Measurements from ENCODE around the gene XRRA1. TPM values are rescaled to one million over a fixed set of nuclear protein-coding genes. Genes with fewer than 3 reads are reported as not detected.

The XRRA1 gene
- total RNA-seq, 1 donor from 2014 or later, result 8.9 TPM

- Mint-ChIP-seq H3K4me1 (ENCODE audit: low read depth, unreplicated experiment) (no peaks in the 10 kb centered on the region), H3K9me3 (ENCODE audit: unreplicated experiment) (peaks cover 56% of the 10 kb centered on the region), H3K27ac (ENCODE audit: unreplicated experiment) (no peak overlapping the region), H3K27me3 (ENCODE audit: low read depth, unreplicated experiment) (no peaks in the 10 kb centered on the region), H3K4me3 (ENCODE audit: unreplicated experiment) (no peak overlapping the region), H3K36me3 (ENCODE audit: low read depth, unreplicated experiment) (peaks cover 68% of the 10 kb centered on the region)
- TF ChIP-seq EZH2 (IDR thresholded peaks at IDR 0.05; ENCODE audit: insufficient read depth, low read length) (no peak), CTCF (IDR thresholded peaks at IDR 0.05; ENCODE audit: insufficient read depth, low read depth, low read length) (peak; percentile 47)
- no peak overlapping the region for H3K4me3 ChIP-seq (ENCODE audit: insufficient read depth, low read depth, low read length)
- H3K4me2 ChIP-seq (ENCODE audit: low read length), result no peak overlapping the region
- H2AFZ ChIP-seq (ENCODE audit: low read depth, low read length), result no peak overlapping the region
- H3K36me3 ChIP-seq (ENCODE audit: insufficient read depth, low read length), result peaks cover 3% of the 10 kb centered on the region
- peaks cover 14% of the 10 kb centered on the region for H3K9me3 ChIP-seq (ENCODE audit: insufficient read depth, low read depth, low read length)
- H3K4me1 ChIP-seq (ENCODE audit: insufficient read depth, low read length), result no peaks in the 10 kb centered on the region
- no peaks in the 10 kb centered on the region for H4K20me1 ChIP-seq (ENCODE audit: insufficient read depth, low read length)
- DNase-seq (ENCODE audit: low read depth) (peak; percentile 16), FAIRE-seq (no peak)
- H3K79me2 ChIP-seq (ENCODE audit: insufficient read depth, low read length), result no peaks in the 10 kb centered on the region
- H3K27me3 ChIP-seq (ENCODE audit: insufficient read depth, low read length), result no peaks in the 10 kb centered on the region
- no peak overlapping the region for H3K27ac ChIP-seq (ENCODE audit: low read depth, low read length)
- H3K9ac ChIP-seq (ENCODE audit: low read length), result no peak overlapping the region
These were observed 78.4 kb downstream of the XRRA1 start for GRCh38 chr11:74870485-74870884.

- no peaks in the 10 kb centered on the region for H3K4me1 ChIP-seq (ENCODE audit: insufficient read depth, low read length)
- no peak overlapping the region for H3K4me3 ChIP-seq (ENCODE audit: insufficient read depth, low read depth, low read length)
- H3K79me2 ChIP-seq (ENCODE audit: insufficient read depth, low read length), result no peaks in the 10 kb centered on the region
- H3K36me3 ChIP-seq (ENCODE audit: insufficient read depth, low read length), result peaks cover 6% of the 10 kb centered on the region
- no peak overlapping the region for H3K27ac Mint-ChIP-seq (ENCODE audit: unreplicated experiment)
- no peak overlapping the region for H3K9ac ChIP-seq (ENCODE audit: low read length)
- peaks cover 14% of the 10 kb centered on the region for H3K9me3 ChIP-seq (ENCODE audit: insufficient read depth, low read depth, low read length)
- H3K27me3 ChIP-seq (ENCODE audit: insufficient read depth, low read length), result no peaks in the 10 kb centered on the region
- no peaks in the 10 kb centered on the region for H3K4me1 Mint-ChIP-seq (ENCODE audit: low read depth, unreplicated experiment)
- DNase-seq (ENCODE audit: low read depth) (no peak), FAIRE-seq (no peak)
- H3K9me3 Mint-ChIP-seq (ENCODE audit: unreplicated experiment), result peaks cover 59% of the 10 kb centered on the region
- no peak overlapping the region for H3K4me2 ChIP-seq (ENCODE audit: low read length)
- TF ChIP-seq CTCF (IDR thresholded peaks at IDR 0.05; ENCODE audit: insufficient read depth, low read depth, low read length), result no peak
- TF ChIP-seq EZH2 (IDR thresholded peaks at IDR 0.05; ENCODE audit: insufficient read depth, low read length), result no peak
- H3K4me3 Mint-ChIP-seq (ENCODE audit: unreplicated experiment), result no peak overlapping the region
- H3K27ac ChIP-seq (ENCODE audit: low read depth, low read length), result no peak overlapping the region
- no peak overlapping the region for H2AFZ ChIP-seq (ENCODE audit: low read depth, low read length)
- no peaks in the 10 kb centered on the region for H3K27me3 Mint-ChIP-seq (ENCODE audit: low read depth, unreplicated experiment)
- peaks cover 73% of the 10 kb centered on the region for H3K36me3 Mint-ChIP-seq (ENCODE audit: low read depth, unreplicated experiment)
- no peaks in the 10 kb centered on the region for H4K20me1 ChIP-seq (ENCODE audit: insufficient read depth, low read length)
These were observed 82.3 kb downstream of the XRRA1 start for GRCh38 chr11:74866557-74866956.

GRCh38 chr11:74863410-74863809, 85.5 kb downstream of the XRRA1 start:
- Mint-ChIP-seq H3K4me1 (ENCODE audit: low read depth, unreplicated experiment) (no peaks in the 10 kb centered on the region), H3K36me3 (ENCODE audit: low read depth, unreplicated experiment) (peaks cover 73% of the 10 kb centered on the region), H3K4me3 (ENCODE audit: unreplicated experiment) (no peak overlapping the region), H3K27ac (ENCODE audit: unreplicated experiment) (no peak overlapping the region), H3K27me3 (ENCODE audit: low read depth, unreplicated experiment) (no peaks in the 10 kb centered on the region), H3K9me3 (ENCODE audit: unreplicated experiment) (peaks cover 43% of the 10 kb centered on the region)
- no peak for TF ChIP-seq CTCF (IDR thresholded peaks at IDR 0.05; ENCODE audit: insufficient read depth, low read depth, low read length)
- no peak for TF ChIP-seq EZH2 (IDR thresholded peaks at IDR 0.05; ENCODE audit: insufficient read depth, low read length)
- Histone ChIP-seq H3K4me3 (ENCODE audit: insufficient read depth, low read depth, low read length) (no peak overlapping the region), H3K9me3 (ENCODE audit: insufficient read depth, low read depth, low read length) (peaks cover 12% of the 10 kb centered on the region), H4K20me1 (ENCODE audit: insufficient read depth, low read length) (no peaks in the 10 kb centered on the region), H3K79me2 (ENCODE audit: insufficient read depth, low read length) (no peaks in the 10 kb centered on the region), H3K27ac (ENCODE audit: low read depth, low read length) (no peak overlapping the region), H2AFZ (ENCODE audit: low read depth, low read length) (no peak overlapping the region), H3K9ac (ENCODE audit: low read length) (no peak overlapping the region), H3K4me1 (ENCODE audit: insufficient read depth, low read length) (no peaks in the 10 kb centered on the region), H3K27me3 (ENCODE audit: insufficient read depth, low read length) (no peaks in the 10 kb centered on the region), H3K4me2 (ENCODE audit: low read length) (no peak overlapping the region), H3K36me3 (ENCODE audit: insufficient read depth, low read length) (peaks cover 3% of the 10 kb centered on the region)
- FAIRE-seq (no peak), DNase-seq (ENCODE audit: low read depth) (no peak)

Data from astrocyte (in vitro differentiated cells and primary cell).